ENCODE results near the gene KIAA0825.

DNA sequence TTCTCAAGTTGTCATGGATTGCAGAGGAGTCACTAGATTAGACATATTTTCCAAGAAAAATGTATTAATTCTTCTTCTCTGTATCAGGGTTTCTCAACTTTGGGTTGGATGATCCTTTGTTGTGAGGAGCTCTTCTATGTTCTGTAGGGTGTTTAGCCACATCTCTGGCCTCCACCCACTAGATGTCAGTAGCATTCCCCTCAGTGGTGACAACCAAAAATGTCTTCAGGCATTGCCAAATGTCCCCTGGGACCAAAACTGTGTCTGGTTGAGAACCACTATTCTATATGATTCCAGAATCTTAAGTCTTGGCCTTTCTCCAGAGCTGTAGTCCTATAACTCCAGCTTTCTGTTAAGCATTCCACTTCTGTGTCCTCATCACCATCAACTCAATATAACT is 220.9 kb downstream of the KIAA0825 start:
- TF ChIP-seq, protein P1, sequence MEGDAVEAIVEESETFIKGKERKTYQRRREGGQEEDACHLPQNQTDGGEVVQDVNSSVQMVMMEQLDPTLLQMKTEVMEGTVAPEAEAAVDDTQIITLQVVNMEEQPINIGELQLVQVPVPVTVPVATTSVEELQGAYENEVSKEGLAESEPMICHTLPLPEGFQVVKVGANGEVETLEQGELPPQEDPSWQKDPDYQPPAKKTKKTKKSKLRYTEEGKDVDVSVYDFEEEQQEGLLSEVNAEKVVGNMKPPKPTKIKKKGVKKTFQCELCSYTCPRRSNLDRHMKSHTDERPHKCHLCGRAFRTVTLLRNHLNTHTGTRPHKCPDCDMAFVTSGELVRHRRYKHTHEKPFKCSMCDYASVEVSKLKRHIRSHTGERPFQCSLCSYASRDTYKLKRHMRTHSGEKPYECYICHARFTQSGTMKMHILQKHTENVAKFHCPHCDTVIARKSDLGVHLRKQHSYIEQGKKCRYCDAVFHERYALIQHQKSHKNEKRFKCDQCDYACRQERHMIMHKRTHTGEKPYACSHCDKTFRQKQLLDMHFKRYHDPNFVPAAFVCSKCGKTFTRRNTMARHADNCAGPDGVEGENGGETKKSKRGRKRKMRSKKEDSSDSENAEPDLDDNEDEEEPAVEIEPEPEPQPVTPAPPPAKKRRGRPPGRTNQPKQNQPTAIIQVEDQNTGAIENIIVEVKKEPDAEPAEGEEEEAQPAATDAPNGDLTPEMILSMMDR (IDR thresholded peaks at IDR 0.05) = no peak
- TF ChIP-seq, protein P2, sequence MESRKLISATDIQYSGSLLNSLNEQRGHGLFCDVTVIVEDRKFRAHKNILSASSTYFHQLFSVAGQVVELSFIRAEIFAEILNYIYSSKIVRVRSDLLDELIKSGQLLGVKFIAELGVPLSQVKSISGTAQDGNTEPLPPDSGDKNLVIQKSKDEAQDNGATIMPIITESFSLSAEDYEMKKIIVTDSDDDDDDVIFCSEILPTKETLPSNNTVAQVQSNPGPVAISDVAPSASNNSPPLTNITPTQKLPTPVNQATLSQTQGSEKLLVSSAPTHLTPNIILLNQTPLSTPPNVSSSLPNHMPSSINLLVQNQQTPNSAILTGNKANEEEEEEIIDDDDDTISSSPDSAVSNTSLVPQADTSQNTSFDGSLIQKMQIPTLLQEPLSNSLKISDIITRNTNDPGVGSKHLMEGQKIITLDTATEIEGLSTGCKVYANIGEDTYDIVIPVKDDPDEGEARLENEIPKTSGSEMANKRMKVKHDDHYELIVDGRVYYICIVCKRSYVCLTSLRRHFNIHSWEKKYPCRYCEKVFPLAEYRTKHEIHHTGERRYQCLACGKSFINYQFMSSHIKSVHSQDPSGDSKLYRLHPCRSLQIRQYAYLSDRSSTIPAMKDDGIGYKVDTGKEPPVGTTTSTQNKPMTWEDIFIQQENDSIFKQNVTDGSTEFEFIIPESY (IDR thresholded peaks at IDR 0.05; ENCODE audit: borderline replicate concordance, low read depth) = no peak
- TF ChIP-seq EZH2phosphoT487 (IDR thresholded peaks at IDR 0.05; ENCODE audit: borderline replicate concordance, low read depth) (no peak), FOXM1 (IDR thresholded peaks at IDR 0.05; ENCODE audit: low read depth) (no peak), NRF1 (IDR thresholded peaks at IDR 0.05; ENCODE audit: low read depth, low read length) (no peak), RFX5 (IDR thresholded peaks at IDR 0.05; ENCODE audit: low read length) (no peak), SMC3 (IDR thresholded peaks at IDR 0.05; ENCODE audit: low read depth, low read length) (no peak), JUND (IDR thresholded peaks at IDR 0.05) (no peak), EP300 (IDR thresholded peaks at IDR 0.05; ENCODE audit: borderline replicate concordance in 1 of 2, low read depth in 1 of 2, low read length in 1 of 2) (no peak), TAF1 (IDR thresholded peaks at IDR 0.05; ENCODE audit: borderline replicate concordance, low read depth, low read length) (no peak), YY1 (IDR thresholded peaks at IDR 0.05; ENCODE audit: low read depth) (no peak)
- TF ChIP-seq, protein P3, sequence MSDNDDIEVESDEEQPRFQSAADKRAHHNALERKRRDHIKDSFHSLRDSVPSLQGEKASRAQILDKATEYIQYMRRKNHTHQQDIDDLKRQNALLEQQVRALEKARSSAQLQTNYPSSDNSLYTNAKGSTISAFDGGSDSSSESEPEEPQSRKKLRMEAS (IDR thresholded peaks at IDR 0.05; ENCODE audit: low read depth) = no peak
